Right ventricle myocardium inferior (tissue), 1 donor: ENCODE data around the gene HMGA1. TPM values are rescaled to one million over a fixed set of nuclear protein-coding genes. Genes with fewer than 3 reads are reported as not detected.
"Not testable (repeated sequence)": the region's sequence is repeated elsewhere in the genome, so short reads cannot be mapped to it uniquely, and the experiment has no call there.

Source experiments
- ATAC-seq: fragments of 200-7000 bp; cut with Tn5 transposase; one replicate; pipeline ENCODE4 v1.9.1; 2020; ENCODE audit warnings: mild to moderate bottlenecking, moderate library complexity
- DNase-seq: peaks from one replicate; pipeline ENCODE4 v3.0.0; 2021; ENCODE audit errors: missing footprints
- intact Hi-C: fragments of 100-400 bp; cut with DNase I; formaldehyde crosslinking; loops from one replicate; pipeline ENCODE4 v1.11.0; 2022
- total RNA-seq: library from RNA; stranded (reverse); fragmentation: NEBNext Ultra II Directional; extraction: Animal tissue kit (Norgen Biotek cat#: 25700); gene quantifications from one replicate; pipeline ENCODE4 v1.2.1, GENCODE V29; 2021
- donor health status: DM: no; HTN: yes; CAD: no; lungs with severe emphysema.

The HMGA1 gene
- total RNA-seq, 1 donor from 2014 or later = 44.4 TPM

- DNase-seq = peak; percentile 75
- ATAC-seq = no peak
- intact Hi-C loops = loop anchor here (2.0 kb wide), 1 partner anchor 41 kb away; no protein-coding TSS in a partner anchor
These were observed 1.3 kb downstream of the HMGA1 start for GRCh38 chr6:34237722-34238584.

DNA sequence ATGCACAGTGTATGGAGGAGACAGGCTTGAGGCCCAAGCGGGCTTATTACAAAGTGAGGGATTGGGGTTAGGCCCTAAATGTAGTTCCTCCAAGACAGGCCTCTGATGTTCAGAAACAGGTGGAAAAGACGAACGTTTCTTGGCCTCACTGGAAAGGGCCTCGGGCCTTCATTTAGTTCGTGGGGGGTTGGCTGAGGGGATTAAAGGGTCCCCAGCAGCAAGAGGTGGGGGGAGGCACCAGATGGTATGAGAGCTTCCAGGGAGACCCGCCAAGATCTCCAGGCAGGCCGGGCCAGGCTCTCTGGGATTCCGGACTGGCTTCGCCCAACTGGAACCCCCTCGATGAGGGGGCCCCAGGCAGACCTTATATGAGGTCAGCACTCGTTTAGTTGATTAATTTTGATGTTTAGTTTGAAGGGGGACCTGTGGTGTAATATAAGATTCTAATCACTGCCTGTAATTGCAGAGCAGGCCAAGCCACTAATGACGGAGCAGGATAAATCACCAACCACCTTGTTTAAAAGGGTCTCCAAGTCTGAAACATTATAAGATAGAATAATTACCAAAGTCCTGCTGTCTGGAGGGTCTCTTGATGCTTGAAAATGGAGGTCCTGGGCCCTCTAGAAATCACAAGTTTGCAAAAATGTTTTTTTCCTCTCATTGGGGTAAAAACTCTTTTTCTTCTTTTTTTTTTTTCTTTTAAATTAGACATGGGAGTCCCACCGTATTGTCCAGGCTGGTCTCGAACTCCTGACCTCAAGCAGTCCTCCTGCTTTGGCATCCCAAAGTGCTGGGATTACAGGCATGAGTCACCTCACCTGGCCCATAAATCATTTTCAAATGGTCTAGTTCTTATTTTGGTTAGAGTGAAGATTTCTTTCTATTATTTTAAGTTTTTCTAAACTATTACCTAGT lies 2.2 kb downstream of the HMGA1 start:
- intact Hi-C loops = loop anchor here (2.0 kb wide), 1 partner anchor 42 kb away; no protein-coding TSS in a partner anchor
- no peak for ATAC-seq
- no peak for DNase-seq

DNA sequence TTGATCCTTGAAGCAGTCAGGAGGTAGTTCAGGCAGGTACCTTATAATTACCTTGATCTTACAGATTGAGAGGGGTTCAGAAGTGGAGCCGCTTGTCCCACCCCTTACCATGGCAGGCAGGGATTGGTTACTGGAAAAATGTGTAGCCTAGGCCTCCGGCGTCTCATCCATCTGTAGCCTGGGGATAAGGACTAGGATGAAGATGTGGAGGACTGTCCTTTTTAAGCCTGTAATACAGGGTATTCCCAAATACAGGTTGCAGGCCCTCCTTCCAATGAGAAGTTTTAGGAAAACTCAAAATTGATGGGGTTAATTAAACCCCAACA lies 2.8 kb downstream of the HMGA1 start:
- no peak for DNase-seq
- intact Hi-C loops = loop anchor here (2.0 kb wide), 1 partner anchor 43 kb away; no protein-coding TSS in a partner anchor
- ATAC-seq = no peak

- ATAC-seq = no peak
- DNase-seq = no peak
- intact Hi-C loops = loop anchor here (2.0 kb wide), 1 partner anchor 43 kb away; no protein-coding TSS in a partner anchor
These were observed 3.2 kb downstream of the HMGA1 start for GRCh38 chr6:34239893-34240292.

DNA sequence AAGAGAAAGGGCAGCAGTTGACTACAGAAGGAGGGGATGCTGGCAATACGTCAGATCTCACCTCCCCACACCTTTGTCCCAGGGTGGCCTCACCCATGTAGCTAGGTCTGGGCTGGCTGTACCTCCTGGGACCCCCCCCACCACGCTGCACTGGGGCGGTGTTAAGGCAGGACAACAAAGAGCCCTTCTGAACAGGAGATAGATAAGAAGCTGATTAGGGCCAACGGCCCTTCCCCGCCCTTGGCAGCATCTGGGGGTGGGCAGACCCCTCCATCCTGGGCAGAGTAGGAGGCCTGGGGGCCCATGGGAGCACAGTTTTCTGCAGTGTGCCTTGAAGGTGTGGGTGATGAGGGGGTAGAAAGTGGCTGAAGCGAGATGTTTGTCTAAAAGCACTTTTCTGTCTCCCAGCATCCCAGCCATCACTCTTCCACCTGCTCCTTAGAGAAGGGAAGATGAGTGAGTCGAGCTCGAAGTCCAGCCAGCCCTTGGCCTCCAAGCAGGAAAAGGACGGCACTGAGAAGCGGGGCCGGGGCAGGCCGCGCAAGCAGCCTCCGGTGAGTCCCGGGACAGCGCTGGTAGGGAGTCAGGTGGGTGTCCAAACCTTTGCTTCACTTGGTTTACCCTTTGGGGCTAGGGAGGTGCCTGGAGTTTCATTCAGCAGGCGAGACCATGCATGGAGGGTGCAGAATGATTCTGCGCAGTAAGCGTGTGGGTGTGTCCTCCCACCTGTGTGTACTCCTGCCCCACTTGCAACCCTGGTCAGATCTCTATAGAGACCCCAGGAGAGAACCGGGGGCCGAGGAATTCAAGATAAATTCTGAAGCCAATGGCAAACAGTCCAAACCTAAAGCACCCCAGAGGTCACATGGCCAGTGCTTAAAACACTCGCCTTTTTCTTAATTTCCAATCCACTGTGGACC lies 3.9 kb downstream of the HMGA1 start:
- DNase-seq (no peak), ATAC-seq (no peak)
- intact Hi-C loops = no loop called here

GRCh38 chr6:34241351-34242215 lies 4.9 kb downstream of the HMGA1 start:
- ATAC-seq (no peak), DNase-seq (no peak)
- intact Hi-C loops = no loop called here

DNA sequence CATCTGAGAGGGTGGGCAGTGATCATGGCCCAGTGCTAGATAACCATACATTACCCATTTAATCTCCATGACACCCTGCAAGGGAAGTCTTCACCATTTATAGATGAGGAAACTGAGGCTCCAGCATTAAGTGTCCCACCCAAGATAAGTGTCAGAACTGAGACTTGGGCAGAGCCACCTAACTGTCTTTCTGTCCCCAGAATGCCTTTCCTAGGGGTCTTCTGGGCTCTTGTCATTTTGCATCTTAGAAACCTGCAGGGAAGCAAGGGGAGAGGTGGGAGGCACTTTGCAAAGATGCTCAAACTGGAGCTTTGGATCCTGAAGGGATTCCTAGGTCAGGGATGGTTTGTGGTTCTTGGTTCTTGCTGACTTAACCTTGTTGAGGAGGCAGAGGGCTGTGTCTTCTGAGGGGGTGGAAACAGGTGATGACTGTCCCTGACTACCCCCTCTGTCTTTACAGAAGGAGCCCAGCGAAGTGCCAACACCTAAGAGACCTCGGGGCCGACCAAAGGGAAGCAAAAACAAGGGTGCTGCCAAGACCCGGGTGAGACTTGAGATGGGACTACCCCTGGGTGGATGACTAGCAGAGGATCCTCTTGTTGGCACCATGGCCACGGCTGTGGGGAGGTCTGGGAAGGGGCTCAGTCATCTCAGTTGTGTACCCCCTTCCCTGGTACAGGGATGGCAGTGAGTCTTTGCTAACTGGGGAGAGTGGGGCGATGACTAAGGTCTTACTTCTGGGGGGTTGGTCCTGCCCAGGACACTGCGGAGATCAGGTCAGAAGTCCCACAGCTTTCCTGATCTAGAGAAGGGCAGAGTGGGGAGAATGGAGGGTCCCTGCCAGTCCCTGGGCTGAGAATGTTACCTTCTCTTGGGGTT lies 5.8 kb downstream of the HMGA1 start:
- DNase-seq (no peak), ATAC-seq (no peak)
- intact Hi-C loops = no loop called here

- no peak for ATAC-seq
- intact Hi-C loops = no loop called here
- DNase-seq = no peak
These were observed 6.6 kb downstream of the HMGA1 start for GRCh38 chr6:34243131-34243771.

DNA sequence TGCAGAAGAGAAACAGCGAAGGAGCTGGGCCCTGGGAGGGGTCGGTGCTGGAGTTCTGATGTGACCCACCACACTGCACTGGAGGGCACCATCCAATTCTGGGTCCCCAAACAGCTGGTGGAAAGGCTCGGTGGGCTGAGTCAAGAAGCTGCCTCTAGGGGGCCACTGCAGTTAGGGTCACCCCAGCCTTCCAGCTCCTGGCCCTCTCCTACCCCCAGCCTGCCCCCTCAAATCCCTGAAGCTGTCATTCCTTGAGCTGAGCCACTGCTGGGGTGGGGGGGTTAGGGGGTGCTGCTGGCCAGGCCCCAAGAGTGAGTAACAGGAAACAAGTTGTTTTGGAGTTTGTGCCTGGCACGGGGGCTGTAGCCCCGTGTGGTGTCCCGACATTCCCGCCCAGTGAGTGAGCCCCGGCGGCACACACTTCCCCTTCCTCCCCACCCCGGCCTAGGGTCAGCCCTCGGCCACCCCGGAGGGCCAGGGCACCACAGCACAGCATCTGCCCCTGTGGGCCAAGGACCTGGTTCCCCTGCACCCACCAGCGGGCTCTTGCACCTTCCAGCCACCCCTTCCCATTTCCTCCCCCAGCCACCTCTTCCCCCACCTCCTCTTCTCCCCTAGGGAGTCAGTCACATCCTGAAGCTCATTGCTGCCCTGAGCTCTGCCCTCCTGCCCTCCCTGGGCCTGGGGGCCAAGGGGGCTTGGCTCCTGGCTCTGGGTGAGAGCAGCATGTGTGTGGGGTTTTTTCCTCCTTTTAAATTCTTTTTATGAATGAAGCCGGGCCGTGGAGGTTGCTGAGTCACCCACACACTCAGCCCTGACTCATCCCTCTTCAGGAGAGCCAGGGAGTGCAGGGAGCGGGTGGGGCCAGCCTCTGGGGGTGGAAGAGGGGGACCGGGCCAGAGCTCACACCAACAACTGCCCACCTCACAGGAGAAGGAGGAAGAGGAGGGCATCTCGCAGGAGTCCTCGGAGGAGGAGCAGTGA lies 7.5 kb downstream of the HMGA1 start:
- DNase-seq (peak; percentile 83), ATAC-seq (no peak)
- intact Hi-C loops = no loop called here

- intact Hi-C loops = loop anchor here (5.0 kb wide), 1 partner anchor 362 kb away; no protein-coding TSS in a partner anchor
- ATAC-seq, DNase-seq: not testable (repeated sequence)
These were observed 8.5 kb downstream of the HMGA1 start for GRCh38 chr6:34245032-34245760.

- not testable (repeated sequence) for DNase-seq, ATAC-seq
- intact Hi-C loops = loop anchor here (5.0 kb wide), 1 partner anchor 362 kb away; no protein-coding TSS in a partner anchor
These were observed 9.1 kb downstream of the HMGA1 start for GRCh38 chr6:34245761-34246140.

- no peak for DNase-seq
- ATAC-seq = no peak
- intact Hi-C loops = loop anchor here (5.0 kb wide), 1 partner anchor 361 kb away; no protein-coding TSS in a partner anchor
These were observed 9.5 kb downstream of the HMGA1 start for GRCh38 chr6:34246249-34246562.

DNA sequence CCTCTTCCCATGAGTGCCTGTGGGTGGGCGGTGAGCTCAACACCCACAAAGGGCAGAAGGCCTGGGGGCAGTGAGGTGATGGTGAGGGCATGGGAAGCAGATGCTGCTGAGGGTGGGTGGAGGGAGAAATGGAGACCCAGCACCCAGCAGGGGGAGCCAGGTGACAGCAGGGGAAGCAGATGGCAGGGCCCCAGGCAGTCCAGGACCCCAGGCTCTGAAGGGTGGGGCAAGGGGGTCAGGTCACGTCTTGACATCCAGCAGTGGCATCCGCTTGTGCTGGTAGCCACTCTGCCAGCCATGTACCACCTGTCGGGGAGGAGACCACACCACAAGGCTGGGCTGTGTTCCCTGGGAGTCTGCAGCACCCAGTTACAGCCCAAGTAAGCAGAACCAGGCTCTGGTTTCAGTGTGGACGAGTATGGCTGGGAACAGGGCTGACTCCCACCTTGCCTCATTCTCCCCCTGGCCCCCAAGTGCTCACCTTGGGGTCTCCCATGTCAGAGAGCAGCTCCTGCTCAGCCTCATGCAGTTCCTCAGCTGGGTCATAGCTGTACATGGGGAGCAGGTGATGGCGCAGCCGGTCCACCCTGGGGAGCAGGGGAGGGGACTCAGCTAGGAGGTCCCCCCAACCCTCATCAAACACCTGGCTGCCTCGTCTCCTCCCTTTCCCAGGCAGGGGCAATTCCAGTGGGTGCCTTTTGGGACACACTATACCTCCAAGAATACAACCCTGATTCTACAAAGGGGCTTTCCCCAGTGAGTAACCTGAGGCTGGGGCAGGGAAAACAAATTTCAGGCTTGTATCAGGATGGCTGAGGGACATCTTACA lies 10.1 kb downstream of the HMGA1 start:
- DNase-seq = peak; percentile 69
- intact Hi-C loops = loop anchor here (5.0 kb wide), 1 partner anchor 361 kb away; no protein-coding TSS in a partner anchor
- no peak for ATAC-seq
